Neuronal stem cell (in vitro differentiated cells): ENCODE results near the gene STRIP2.

Source experiments
- DNase-seq: peaks from one replicate; pipeline ENCODE4 v3.0.0-alpha.2; 2013; ENCODE audit warnings: low spot score
- H2AFZ ChIP-seq: one replicate; pipeline ENCODE4 v1.6.1; 2013; ENCODE audit warnings: mild to moderate bottlenecking, low read length, inconsistent platforms
- H2AK5ac ChIP-seq: 2 replicates; pipeline ENCODE4 v1.6.1; 2013; ENCODE audit warnings: low read depth, mild to moderate bottlenecking, inconsistent platforms, low read length, moderate library complexity, mixed read lengths
- H2BK120ac ChIP-seq: 2 replicates; pipeline ENCODE4 v1.6.1; 2013; ENCODE audit warnings: low read depth, mild to moderate bottlenecking, inconsistent platforms, low read length, moderate library complexity, mixed read lengths
- H2BK12ac ChIP-seq: one replicate; pipeline ENCODE4 v1.6.1; 2013; ENCODE audit warnings: low read length, inconsistent platforms
- H2BK15ac ChIP-seq: 2 replicates; pipeline ENCODE4 v1.6.1; 2013; ENCODE audit warnings: mild to moderate bottlenecking, low read length, inconsistent platforms, mixed read lengths
- H2BK5ac ChIP-seq: one replicate; pipeline ENCODE4 v1.6.1; 2013; ENCODE audit warnings: inconsistent platforms, mild to moderate bottlenecking, low read length, moderate library complexity
- H3K14ac ChIP-seq: one replicate; pipeline ENCODE4 v1.6.1; 2013; ENCODE audit warnings: low read length, inconsistent platforms
- H3K18ac ChIP-seq: 2 replicates; pipeline ENCODE4 v1.6.1; 2013; ENCODE audit warnings: low read length, inconsistent platforms
- H3K23ac ChIP-seq: 2 replicates; pipeline ENCODE4 v1.6.1; 2013; ENCODE audit warnings: low read depth, mild to moderate bottlenecking, mixed read lengths, low read length, inconsistent platforms; ENCODE audit not compliant: poor library complexity
- H3K27ac ChIP-seq: replicated peaks from 3 replicates; pipeline ENCODE4 v1.5.1; 2013; ENCODE audit warnings: low read length, inconsistent platforms
- H3K27me3 ChIP-seq, 3 experiments: 2 replicates each; pipeline ENCODE4 v1.6.1; 2013; ENCODE audit warnings: low read length in 3 of 3, mild to moderate bottlenecking in 2 of 3, inconsistent platforms in 1 of 3, low read depth in 1 of 3, mixed read lengths in 1 of 3, moderate library complexity in 1 of 3; ENCODE audit not compliant: control insufficient read depth in 3 of 3, insufficient read depth in 3 of 3
- H3K36me3 ChIP-seq, 2 donors: replicated peaks in 1 of 2; 2 replicates each; pipeline ENCODE4 v1.6.1; 2013; ENCODE audit warnings: low read length in 2 of 2; ENCODE audit not compliant: control insufficient read depth in 2 of 2, insufficient read depth in 2 of 2
- H3K4ac ChIP-seq: 2 replicates; pipeline ENCODE4 v1.6.1; 2013; ENCODE audit warnings: inconsistent platforms, mild to moderate bottlenecking, low read length, moderate library complexity
- H3K4me1 ChIP-seq, 2 donors: 1 replicate in 1 of 2; 2 replicates in 1 of 2; pipeline ENCODE4 v1.6.1; 2013; ENCODE audit warnings: low read length in 2 of 2, low read depth in 1 of 2; ENCODE audit not compliant: control insufficient read depth in 2 of 2, insufficient read depth in 1 of 2
- H3K4me2 ChIP-seq: one replicate; pipeline ENCODE4 v1.6.1; 2013; ENCODE audit warnings: mild to moderate bottlenecking, low read length, inconsistent platforms; ENCODE audit not compliant: insufficient read depth, poor library complexity, severe bottlenecking
- H3K4me3 ChIP-seq, 2 donors: 2 replicates each; pipeline ENCODE4 v1.5.1; 2013; ENCODE audit warnings: low read length in 2 of 2, mild to moderate bottlenecking in 2 of 2, inconsistent platforms in 1 of 2, moderate library complexity in 1 of 2
- H3K79me1 ChIP-seq: one replicate; pipeline ENCODE4 v1.6.1; 2013; ENCODE audit warnings: low read depth, mild to moderate bottlenecking, inconsistent platforms, low read length, moderate library complexity
- H3K9ac ChIP-seq: one replicate; pipeline ENCODE4 v1.6.1; 2013; ENCODE audit warnings: mild to moderate bottlenecking, low read depth, low read length, inconsistent platforms; ENCODE audit not compliant: poor library complexity
- H3K9me3 ChIP-seq, 2 donors: replicated peaks in 1 of 2; 2 replicates each; pipeline versions ENCODE3 to v1.6.1; 2013; ENCODE audit warnings: low read length in 2 of 2, mild to moderate bottlenecking in 2 of 2, inconsistent platforms in 1 of 2, low read depth in 1 of 2, mixed read lengths in 1 of 2, moderate library complexity in 1 of 2; ENCODE audit not compliant: control insufficient read depth in 2 of 2, insufficient read depth in 1 of 2
- H4K8ac ChIP-seq: one replicate; pipeline ENCODE4 v1.6.1; 2013; ENCODE audit warnings: low read depth, mild to moderate bottlenecking, inconsistent platforms, low read length, moderate library complexity
- H4K91ac ChIP-seq: one replicate; pipeline ENCODE4 v1.6.1; 2013; ENCODE audit warnings: low read length, low read depth, mild to moderate bottlenecking, inconsistent platforms; ENCODE audit not compliant: poor library complexity
- WGBS, 2 donors: extraction: QIAGEN DNeasy Blood & Tissue Kit; methylation state at CpG; one replicate each; pipeline ENCODE4 v1.1.7; 2013; ENCODE audit warnings: missing lambda C conversion rate in 2 of 2, mixed read lengths in 1 of 2; ENCODE audit not compliant: insufficient read length in 2 of 2, insufficient replicate concordance in 1 of 2; ENCODE audit errors: extremely low coverage in 2 of 2; 5-methylcytosine and 5-hydroxymethylcytosine counted together

The STRIP2 gene

GRCh38 chr7:129412501-129412900 lies 21.7 kb upstream of the STRIP2 start:
- Histone ChIP-seq H3K9ac (no peak overlapping the region), H3K4ac (no peak overlapping the region), H3K14ac (no peak overlapping the region), H2BK5ac (no peak overlapping the region), H4K8ac (no peak overlapping the region), H3K27me3 (no peaks in the 10 kb centered on the region), H3K23ac (no peak overlapping the region), H3K27ac (no peak overlapping the region), H2BK15ac (no peak overlapping the region), H3K18ac (no peak overlapping the region), H3K9me3 (no peaks in the 10 kb centered on the region), H3K36me3 (peaks cover 3 to 86% of the 10 kb centered on the region in 2 donors), H3K4me2 (no peak overlapping the region), H2BK120ac (no peak overlapping the region), H2AK5ac (no peak overlapping the region), H4K91ac (no peak overlapping the region), H2AFZ (no peak overlapping the region), H2BK12ac (no peak overlapping the region), H3K79me1 (no peaks in the 10 kb centered on the region), H3K4me3 (no peak overlapping the region), H3K4me1 (no peaks in the 10 kb centered on the region)
- no CpG with 5 or more reads among the region's 4 CpGs for WGBS, 2 donors
- DNase-seq, result no peak

- Histone ChIP-seq H4K91ac (no peak overlapping the region), H3K9me3 (no peaks in the 10 kb centered on the region), H3K36me3 (peaks cover 2 to 77% of the 10 kb centered on the region in 2 donors), H3K79me1 (no peaks in the 10 kb centered on the region), H3K4me3 (no peak overlapping the region), H3K4ac (no peak overlapping the region), H2AK5ac (no peak overlapping the region), H4K8ac (no peak overlapping the region), H2BK15ac (no peak overlapping the region), H2AFZ (no peak overlapping the region), H2BK12ac (no peak overlapping the region), H2BK120ac (no peak overlapping the region), H3K27me3 (no peaks in the 10 kb centered on the region), H3K23ac (no peak overlapping the region), H3K27ac (no peak overlapping the region), H3K9ac (no peak overlapping the region), H2BK5ac (no peak overlapping the region), H3K4me1 (no peaks in the 10 kb centered on the region), H3K14ac (no peak overlapping the region), H3K18ac (no peak overlapping the region), H3K4me2 (no peak overlapping the region)
- no peak for DNase-seq
- WGBS, 2 donors, result no CpG with 5 or more reads among the region's 5 CpGs
These were observed 17.2 kb upstream of the STRIP2 start for GRCh38 chr7:129417073-129417472.

- H3K9ac ChIP-seq, result no peak overlapping the region
- no peak overlapping the region for H2AK5ac ChIP-seq
- no CpG with 5 or more reads among the region's 2 CpGs for WGBS, 2 donors
- no peak overlapping the region for H3K4ac ChIP-seq
- H2BK12ac ChIP-seq, result no peak overlapping the region
- no peak overlapping the region for H2BK120ac ChIP-seq
- no peak overlapping the region for H2BK15ac ChIP-seq
- H3K4me1 ChIP-seq, result no peaks in the 10 kb centered on the region
- no peak overlapping the region for H4K91ac ChIP-seq
- H3K36me3 ChIP-seq, result peaks cover 4 to 84% of the 10 kb centered on the region in 2 donors
- no peak overlapping the region for H3K4me2 ChIP-seq
- H3K14ac ChIP-seq, result no peak overlapping the region
- no peak overlapping the region for H3K18ac ChIP-seq
- no peaks in the 10 kb centered on the region for H3K79me1 ChIP-seq
- H2BK5ac ChIP-seq, result no peak overlapping the region
- no peak overlapping the region for H4K8ac ChIP-seq
- H3K9me3 ChIP-seq, result no peaks in the 10 kb centered on the region
- H3K23ac ChIP-seq, result no peak overlapping the region
- H3K27me3 ChIP-seq, result no peaks in the 10 kb centered on the region
- H2AFZ ChIP-seq, result no peak overlapping the region
- no peak overlapping the region for H3K27ac ChIP-seq
- DNase-seq, result no peak
- no peak overlapping the region for H3K4me3 ChIP-seq
These were observed 12.4 kb upstream of the STRIP2 start for GRCh38 chr7:129421717-129422250.

- H3K4me3 ChIP-seq, result peak overlapping the region in 1 of 2 donors; percentile 52
- no CpG with 5 or more reads among the region's 4 CpGs for WGBS, 2 donors
- H3K18ac ChIP-seq, result no peak overlapping the region
- H2BK120ac ChIP-seq, result no peak overlapping the region
- H3K9ac ChIP-seq, result no peak overlapping the region
- no peak overlapping the region for H4K91ac ChIP-seq
- no peaks in the 10 kb centered on the region for H3K4me1 ChIP-seq
- no peak overlapping the region for H3K27ac ChIP-seq
- H3K79me1 ChIP-seq, result no peaks in the 10 kb centered on the region
- no peak overlapping the region for H2BK12ac ChIP-seq
- H3K14ac ChIP-seq, result no peak overlapping the region
- DNase-seq, result no peak
- no peak overlapping the region for H3K4ac ChIP-seq
- no peak overlapping the region for H2BK5ac ChIP-seq
- no peaks in the 10 kb centered on the region for H3K27me3 ChIP-seq
- no peak overlapping the region for H2BK15ac ChIP-seq
- H3K36me3 ChIP-seq, result peaks cover 7 to 85% of the 10 kb centered on the region in 2 donors
- H3K4me2 ChIP-seq, result no peak overlapping the region
- H3K9me3 ChIP-seq, result no peaks in the 10 kb centered on the region
- H3K23ac ChIP-seq, result no peak overlapping the region
- no peak overlapping the region for H2AK5ac ChIP-seq
- H4K8ac ChIP-seq, result no peak overlapping the region
- no peak overlapping the region for H2AFZ ChIP-seq
These were observed 11.5 kb upstream of the STRIP2 start for GRCh38 chr7:129422727-129423126.
